ENCODE results near the gene THSD4. TPM values are rescaled to one million over a fixed set of nuclear protein-coding genes. Genes with fewer than 3 reads are reported as not detected.
A peak's percentile ranks its signal among the peaks of the same experiment; 100 is the strongest.

THSD4 gene
- total RNA-seq, 4 donors from 2014 or later, result 23.0 to 68.5 (median 48.6) TPM

DNA sequence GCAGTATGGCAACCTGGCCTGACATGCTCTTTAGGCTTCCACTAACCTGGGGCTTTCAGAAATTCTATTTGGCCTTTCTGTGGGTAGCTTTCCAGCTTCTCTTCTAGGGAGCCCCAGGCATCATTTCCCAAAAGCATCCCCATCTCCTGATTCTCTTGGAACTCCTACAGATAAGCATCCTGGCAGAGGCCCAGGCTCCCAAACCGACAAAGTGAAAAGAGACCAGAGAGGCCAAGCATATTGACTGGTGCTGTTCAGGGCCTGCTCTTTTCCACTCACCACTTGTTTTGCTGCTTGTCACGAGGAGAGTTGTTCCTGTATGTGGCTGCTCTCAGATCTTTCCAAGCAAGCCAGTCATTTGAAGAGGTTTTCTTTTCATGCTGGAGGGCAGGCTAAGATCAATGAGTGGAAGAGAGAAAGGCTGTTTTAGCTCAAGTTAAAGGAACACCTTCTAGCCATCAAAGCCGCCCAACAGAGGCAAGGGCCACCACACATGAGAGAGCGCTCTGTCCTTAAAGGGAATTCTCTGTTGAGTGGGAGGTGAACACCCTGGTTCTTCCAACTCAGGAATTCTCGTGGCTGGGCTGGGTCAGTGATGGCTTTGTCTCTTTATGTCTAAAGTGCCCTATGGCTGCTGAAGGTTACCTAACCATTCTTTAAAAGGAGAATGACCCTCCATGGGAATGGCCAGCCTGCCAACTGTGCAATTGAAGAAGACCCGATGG is 664.0 kb downstream of the THSD4 start:
- TF ChIP-seq, protein P1, sequence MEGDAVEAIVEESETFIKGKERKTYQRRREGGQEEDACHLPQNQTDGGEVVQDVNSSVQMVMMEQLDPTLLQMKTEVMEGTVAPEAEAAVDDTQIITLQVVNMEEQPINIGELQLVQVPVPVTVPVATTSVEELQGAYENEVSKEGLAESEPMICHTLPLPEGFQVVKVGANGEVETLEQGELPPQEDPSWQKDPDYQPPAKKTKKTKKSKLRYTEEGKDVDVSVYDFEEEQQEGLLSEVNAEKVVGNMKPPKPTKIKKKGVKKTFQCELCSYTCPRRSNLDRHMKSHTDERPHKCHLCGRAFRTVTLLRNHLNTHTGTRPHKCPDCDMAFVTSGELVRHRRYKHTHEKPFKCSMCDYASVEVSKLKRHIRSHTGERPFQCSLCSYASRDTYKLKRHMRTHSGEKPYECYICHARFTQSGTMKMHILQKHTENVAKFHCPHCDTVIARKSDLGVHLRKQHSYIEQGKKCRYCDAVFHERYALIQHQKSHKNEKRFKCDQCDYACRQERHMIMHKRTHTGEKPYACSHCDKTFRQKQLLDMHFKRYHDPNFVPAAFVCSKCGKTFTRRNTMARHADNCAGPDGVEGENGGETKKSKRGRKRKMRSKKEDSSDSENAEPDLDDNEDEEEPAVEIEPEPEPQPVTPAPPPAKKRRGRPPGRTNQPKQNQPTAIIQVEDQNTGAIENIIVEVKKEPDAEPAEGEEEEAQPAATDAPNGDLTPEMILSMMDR (IDR thresholded peaks at IDR 0.05), result no peak
- TF ChIP-seq POLR2A (IDR thresholded peaks at IDR 0.05), result no peak
- no peaks in the 10 kb centered on the region for H3K27me3 ChIP-seq
- peaks cover 0 to 8% of the 10 kb centered on the region in 2 donors for H3K4me1 ChIP-seq
- H3K9me3 ChIP-seq, result no peaks in the 10 kb centered on the region
- peak; percentile 22 to 23 for DNase-seq
- H3K36me3 ChIP-seq, result no peaks in the 10 kb centered on the region
- intact Hi-C loops (cut with DNase I), result no loop called here
- 72 to 73% methylated on average over 6 of the region's 6 CpGs for WGBS, 2 donors
- H3K4me3 ChIP-seq (replicated peaks in 1 of 3), result no peak overlapping the region
- H3K27ac ChIP-seq, result peak overlapping the region in 2 of 3 donors; percentile 14 to 36

DNA sequence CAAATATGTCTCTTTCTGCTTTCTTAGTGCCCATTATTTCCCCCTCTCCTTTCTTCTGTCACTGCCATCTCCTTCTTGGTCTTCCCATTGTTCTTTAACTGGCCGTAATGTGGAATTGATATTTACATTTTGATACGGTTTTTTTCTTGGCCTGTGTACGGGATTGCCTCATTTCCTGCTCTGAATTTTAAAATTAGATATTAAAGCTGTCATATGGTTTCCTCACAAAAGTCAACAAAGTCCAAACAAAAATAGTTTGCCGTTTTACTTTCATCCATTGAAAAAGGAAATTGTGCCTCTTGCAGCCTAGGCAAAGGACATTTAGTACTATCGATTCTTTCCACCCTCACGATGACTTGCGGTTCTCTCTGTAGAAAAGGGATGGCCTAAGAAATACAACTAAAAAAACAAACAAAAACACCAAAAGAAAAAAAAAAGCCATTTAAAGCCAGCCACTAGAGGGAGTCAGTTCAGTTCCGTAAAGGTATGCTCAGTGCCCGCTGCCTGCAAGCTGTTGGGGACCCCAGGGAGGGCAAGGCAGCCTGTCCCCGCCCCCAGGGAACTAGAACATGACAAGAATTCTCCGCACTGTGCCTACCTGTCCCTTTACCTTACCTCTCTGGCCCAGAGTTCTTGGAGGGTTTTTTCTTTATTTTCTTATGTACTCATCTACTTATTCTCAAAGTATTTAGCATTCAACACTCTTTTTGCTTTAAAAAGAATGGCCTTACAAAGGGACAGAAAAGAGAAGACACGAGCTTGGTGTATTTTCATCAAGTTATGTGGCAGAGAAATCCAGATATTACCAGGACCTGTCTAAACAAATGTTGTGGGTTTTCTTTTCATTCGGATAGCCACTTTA is 665.1 kb downstream of the THSD4 start:
- 22 to 26% methylated on average over 13 of the region's 13 CpGs for WGBS, 2 donors
- Histone ChIP-seq H3K36me3 (no peaks in the 10 kb centered on the region), H3K27ac (peak overlapping the region; percentile 0 to 36 (median 30)), H3K27me3 (no peaks in the 10 kb centered on the region), H3K9me3 (no peaks in the 10 kb centered on the region), H3K4me3 (replicated peaks in 1 of 3) (no peak overlapping the region), H3K4me1 (peaks cover 0 to 8% of the 10 kb centered on the region in 2 donors)
- intact Hi-C loops (cut with DNase I), result no loop called here
- TF ChIP-seq, protein P1 (IDR thresholded peaks at IDR 0.05), result peak in 5 of 6 experiments; percentile 49 to 84 (median 55)
- no peak for TF ChIP-seq POLR2A (IDR thresholded peaks at IDR 0.05)
- DNase-seq, result peak; percentile 55 to 57

DNA sequence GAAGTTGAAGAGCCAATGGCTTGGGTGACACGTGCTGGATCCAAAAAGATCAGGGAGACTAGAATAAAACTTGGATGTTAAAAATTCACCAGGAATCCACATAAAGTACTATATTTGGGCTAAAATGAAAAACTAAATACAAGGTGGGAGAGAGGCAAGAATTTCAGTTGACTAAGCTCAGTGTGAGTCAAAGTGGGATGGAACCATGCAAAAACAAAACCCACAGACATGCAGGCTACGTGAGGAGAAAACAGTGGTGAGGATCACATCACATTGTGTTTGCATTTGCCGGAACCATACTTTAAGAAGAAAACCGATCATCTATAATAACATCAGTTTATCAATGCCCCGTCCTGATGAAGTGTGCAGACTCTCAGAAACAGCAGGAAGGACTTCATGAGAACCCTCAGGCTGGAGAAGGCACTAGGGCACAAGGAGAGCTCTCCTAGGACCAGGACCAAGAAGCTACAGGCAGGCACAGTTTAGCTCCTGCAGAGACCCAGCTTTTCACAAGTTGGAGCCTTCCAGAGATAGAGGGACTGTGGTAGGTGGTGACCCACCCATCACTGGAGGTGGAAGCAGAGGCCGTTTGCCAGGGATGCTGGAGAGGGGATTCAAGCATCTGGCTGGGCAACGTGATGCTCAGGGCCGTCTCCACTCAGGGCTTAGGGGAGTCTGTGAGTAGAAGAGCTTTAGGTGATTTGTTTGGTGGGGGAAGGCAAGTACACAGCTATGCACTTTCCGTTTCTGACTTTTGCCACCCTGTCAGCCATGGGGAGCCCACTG is 666.1 kb downstream of the THSD4 start:
- Histone ChIP-seq H3K27ac (no peak overlapping the region), H3K36me3 (no peaks in the 10 kb centered on the region), H3K27me3 (no peaks in the 10 kb centered on the region), H3K4me3 (replicated peaks in 1 of 3) (no peak overlapping the region), H3K9me3 (no peaks in the 10 kb centered on the region), H3K4me1 (peaks cover 0 to 8% of the 10 kb centered on the region in 2 donors)
- intact Hi-C loops (cut with DNase I), result no loop called here
- 88 to 90% methylated on average over 9 of the region's 9 CpGs for WGBS, 2 donors
- no peak for DNase-seq
- TF ChIP-seq POLR2A (IDR thresholded peaks at IDR 0.05), result no peak
- TF ChIP-seq, protein P1 (IDR thresholded peaks at IDR 0.05), result no peak

DNA sequence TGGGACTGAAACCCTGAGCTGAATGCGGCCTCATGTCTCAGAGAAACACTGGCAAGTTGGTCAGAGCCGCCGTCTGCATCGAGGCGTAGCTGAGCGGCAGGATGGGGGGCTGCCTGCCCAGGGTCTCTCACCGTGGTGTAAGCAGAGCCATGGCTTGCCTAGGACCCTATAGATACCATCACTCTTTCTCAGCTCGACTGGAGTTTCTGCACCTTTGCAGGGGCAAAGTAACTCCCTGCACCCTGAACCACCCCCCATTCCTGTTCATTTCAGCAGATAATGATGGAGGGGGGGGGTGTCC is 666.6 kb downstream of the THSD4 start:
- H3K9me3 ChIP-seq, result no peaks in the 10 kb centered on the region
- intact Hi-C loops (cut with DNase I), result no loop called here
- 86 to 89% methylated on average over 3 to 8 of the region's 8 CpGs for WGBS, 2 donors
- no peak overlapping the region for H3K4me3 ChIP-seq (replicated peaks in 1 of 3)
- no peak overlapping the region for H3K27ac ChIP-seq
- peaks cover 0 to 8% of the 10 kb centered on the region in 2 donors for H3K4me1 ChIP-seq
- TF ChIP-seq POLR2A (IDR thresholded peaks at IDR 0.05), result no peak
- TF ChIP-seq, protein P1 (IDR thresholded peaks at IDR 0.05), result no peak
- DNase-seq, result no peak
- H3K36me3 ChIP-seq, result no peaks in the 10 kb centered on the region
- no peaks in the 10 kb centered on the region for H3K27me3 ChIP-seq

Measured in thyroid gland (tissue), 4 donors.